Measurements from ENCODE around the gene RDH11.

The RDH11 gene

DNA sequence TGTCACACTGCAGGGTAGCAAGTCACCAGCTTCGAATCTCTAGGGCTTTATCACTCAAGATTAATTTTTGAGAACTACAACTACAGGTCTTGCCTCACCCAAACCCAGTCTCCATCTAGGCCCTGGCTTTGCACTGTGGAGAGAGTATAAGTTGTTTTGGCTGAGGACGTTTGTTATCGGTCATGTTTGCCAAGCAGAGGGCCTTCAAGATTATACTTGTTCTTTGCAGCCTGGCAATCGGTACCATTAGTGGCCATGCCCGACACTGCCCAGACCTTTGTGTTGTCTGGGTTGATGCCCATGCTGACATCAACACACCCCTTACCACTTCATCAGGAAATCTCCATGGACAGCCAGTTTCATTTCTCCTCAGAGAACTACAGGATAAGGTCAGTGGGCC is 50.1 kb downstream of the RDH11 start:
- Histone ChIP-seq H3K27ac (ENCODE audit: extremely low read depth, low read depth, low read length) (no peak overlapping the region), H3K4me3 (ENCODE audit: low read depth, low read length) (no peak overlapping the region), H3K36me3 (ENCODE audit: control insufficient read depth in 2 of 2, insufficient read depth in 1 of 2, low read length in 2 of 2) (peaks cover 16 to 57% of the 10 kb centered on the region in 2 experiments; a peak in 2 of 3 replicates), H3K9me3 (ENCODE audit: control insufficient read depth, insufficient read depth, low read depth, low read length) (no peaks in the 10 kb centered on the region), H3K4me1 (ENCODE audit: control insufficient read depth, insufficient read depth, low read length) (peaks cover 2% of the 10 kb centered on the region; the same call in 1 of the 2 replicates)
- ChIA-PET POLR2A (interaction anchor here (0.7 kb wide), 1 partner anchor 74 kb away, joined by 3 read pairs; no protein-coding TSS in a partner anchor), CTCF (interaction anchor here (0.6 to 0.7 kb wide), 2 partner anchors 23 to 66 kb away, joined by 3 to 4 read pairs; no protein-coding TSS in a partner anchor)
- no peak for TF ChIP-seq ZNF768 (tag by site-specific recombination; IDR thresholded peaks at IDR 0.05)
- no peak for TF ChIP-seq ZNF23 (tag by site-specific recombination; IDR thresholded peaks at IDR 0.05; ENCODE audit: borderline replicate concordance)
- no peak for TF ChIP-seq ZNF202 (tag by site-specific recombination; IDR thresholded peaks at IDR 0.05; ENCODE audit: borderline replicate concordance)
- TF ChIP-seq ZSCAN30 (tag by site-specific recombination; IDR thresholded peaks at IDR 0.05) = no peak
- TF ChIP-seq, protein P1, sequence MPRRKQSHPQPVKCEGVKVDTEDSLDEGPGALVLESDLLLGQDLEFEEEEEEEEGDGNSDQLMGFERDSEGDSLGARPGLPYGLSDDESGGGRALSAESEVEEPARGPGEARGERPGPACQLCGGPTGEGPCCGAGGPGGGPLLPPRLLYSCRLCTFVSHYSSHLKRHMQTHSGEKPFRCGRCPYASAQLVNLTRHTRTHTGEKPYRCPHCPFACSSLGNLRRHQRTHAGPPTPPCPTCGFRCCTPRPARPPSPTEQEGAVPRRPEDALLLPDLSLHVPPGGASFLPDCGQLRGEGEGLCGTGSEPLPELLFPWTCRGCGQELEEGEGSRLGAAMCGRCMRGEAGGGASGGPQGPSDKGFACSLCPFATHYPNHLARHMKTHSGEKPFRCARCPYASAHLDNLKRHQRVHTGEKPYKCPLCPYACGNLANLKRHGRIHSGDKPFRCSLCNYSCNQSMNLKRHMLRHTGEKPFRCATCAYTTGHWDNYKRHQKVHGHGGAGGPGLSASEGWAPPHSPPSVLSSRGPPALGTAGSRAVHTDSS (tag by site-specific recombination; IDR thresholded peaks at IDR 0.05) = no peak
- TF ChIP-seq REPIN1 (tag by site-specific recombination; IDR thresholded peaks at IDR 0.05; ENCODE audit: low read depth) = no peak
- TF ChIP-seq OSR2 (tag by site-specific recombination; IDR thresholded peaks at IDR 0.05) = no peak
- no peak for TF ChIP-seq ZNF138 (tag by site-specific recombination; IDR thresholded peaks at IDR 0.05; ENCODE audit: borderline replicate concordance)
- TF ChIP-seq, protein P2, sequence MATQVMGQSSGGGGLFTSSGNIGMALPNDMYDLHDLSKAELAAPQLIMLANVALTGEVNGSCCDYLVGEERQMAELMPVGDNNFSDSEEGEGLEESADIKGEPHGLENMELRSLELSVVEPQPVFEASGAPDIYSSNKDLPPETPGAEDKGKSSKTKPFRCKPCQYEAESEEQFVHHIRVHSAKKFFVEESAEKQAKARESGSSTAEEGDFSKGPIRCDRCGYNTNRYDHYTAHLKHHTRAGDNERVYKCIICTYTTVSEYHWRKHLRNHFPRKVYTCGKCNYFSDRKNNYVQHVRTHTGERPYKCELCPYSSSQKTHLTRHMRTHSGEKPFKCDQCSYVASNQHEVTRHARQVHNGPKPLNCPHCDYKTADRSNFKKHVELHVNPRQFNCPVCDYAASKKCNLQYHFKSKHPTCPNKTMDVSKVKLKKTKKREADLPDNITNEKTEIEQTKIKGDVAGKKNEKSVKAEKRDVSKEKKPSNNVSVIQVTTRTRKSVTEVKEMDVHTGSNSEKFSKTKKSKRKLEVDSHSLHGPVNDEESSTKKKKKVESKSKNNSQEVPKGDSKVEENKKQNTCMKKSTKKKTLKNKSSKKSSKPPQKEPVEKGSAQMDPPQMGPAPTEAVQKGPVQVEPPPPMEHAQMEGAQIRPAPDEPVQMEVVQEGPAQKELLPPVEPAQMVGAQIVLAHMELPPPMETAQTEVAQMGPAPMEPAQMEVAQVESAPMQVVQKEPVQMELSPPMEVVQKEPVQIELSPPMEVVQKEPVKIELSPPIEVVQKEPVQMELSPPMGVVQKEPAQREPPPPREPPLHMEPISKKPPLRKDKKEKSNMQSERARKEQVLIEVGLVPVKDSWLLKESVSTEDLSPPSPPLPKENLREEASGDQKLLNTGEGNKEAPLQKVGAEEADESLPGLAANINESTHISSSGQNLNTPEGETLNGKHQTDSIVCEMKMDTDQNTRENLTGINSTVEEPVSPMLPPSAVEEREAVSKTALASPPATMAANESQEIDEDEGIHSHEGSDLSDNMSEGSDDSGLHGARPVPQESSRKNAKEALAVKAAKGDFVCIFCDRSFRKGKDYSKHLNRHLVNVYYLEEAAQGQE (tag by site-specific recombination; IDR thresholded peaks at IDR 0.05) = no peak
- TF ChIP-seq HOXC10 (CRISPR knock-in tag; IDR thresholded peaks at IDR 0.05) = no peak
- no peak for TF ChIP-seq ZNF521 (tag by site-specific recombination; IDR thresholded peaks at IDR 0.05)

DNA sequence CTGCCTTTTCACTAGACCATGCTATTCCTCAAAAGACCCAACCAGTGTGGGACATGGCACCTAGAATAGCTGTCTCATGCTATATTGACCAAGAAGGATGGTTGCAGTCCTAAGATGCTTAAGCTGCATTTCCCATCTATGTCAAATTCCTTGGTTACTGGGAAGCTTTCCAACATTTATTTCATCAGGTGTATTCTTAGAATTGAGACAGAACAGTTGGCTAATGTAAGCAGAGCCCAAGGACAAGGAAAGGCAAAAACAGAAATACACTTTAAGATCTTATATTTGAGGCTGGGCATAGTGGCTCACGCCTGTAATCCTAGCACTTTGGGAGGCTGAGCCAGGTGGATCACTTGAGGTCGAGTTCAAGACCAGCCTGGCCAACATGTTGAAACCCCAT is 51.1 kb downstream of the RDH11 start:
- CTCF ChIA-PET = interaction anchor here (0.6 to 1.4 kb wide), 5 partner anchors 60 to 247 kb away, joined by 3 to 6 read pairs (median 3); no protein-coding TSS in a partner anchor
- H3K27ac ChIP-seq (ENCODE audit: extremely low read depth, low read depth, low read length) = no peak overlapping the region
- H3K4me1 ChIP-seq (ENCODE audit: control insufficient read depth, insufficient read depth, low read length) = peaks cover 2% of the 10 kb centered on the region; the same call in 1 of the 2 replicates
- no peak for TF ChIP-seq ZBTB1 (tag by site-specific recombination; IDR thresholded peaks at IDR 0.05)
- no peak for TF ChIP-seq KLF10 (tag by site-specific recombination; IDR thresholded peaks at IDR 0.05)
- no peak for TF ChIP-seq ZNF23 (tag by site-specific recombination; IDR thresholded peaks at IDR 0.05; ENCODE audit: borderline replicate concordance)
- TF ChIP-seq ZNF558 (tag by site-specific recombination; IDR thresholded peaks at IDR 0.05) = no peak
- H3K4me3 ChIP-seq (ENCODE audit: low read depth, low read length) = no peak overlapping the region
- POLR2A ChIA-PET = interaction anchor here (0.8 kb wide), 1 partner anchor 24 kb away, joined by 3 read pairs; the partner anchor contains the start of gene ARG2
- H3K9me3 ChIP-seq (ENCODE audit: control insufficient read depth, insufficient read depth, low read depth, low read length) = no peaks in the 10 kb centered on the region
- H3K36me3 ChIP-seq (ENCODE audit: control insufficient read depth in 2 of 2, insufficient read depth in 1 of 2, low read length in 2 of 2) = peaks cover 11 to 47% of the 10 kb centered on the region in 2 experiments; a peak in 2 of 3 replicates

DNA sequence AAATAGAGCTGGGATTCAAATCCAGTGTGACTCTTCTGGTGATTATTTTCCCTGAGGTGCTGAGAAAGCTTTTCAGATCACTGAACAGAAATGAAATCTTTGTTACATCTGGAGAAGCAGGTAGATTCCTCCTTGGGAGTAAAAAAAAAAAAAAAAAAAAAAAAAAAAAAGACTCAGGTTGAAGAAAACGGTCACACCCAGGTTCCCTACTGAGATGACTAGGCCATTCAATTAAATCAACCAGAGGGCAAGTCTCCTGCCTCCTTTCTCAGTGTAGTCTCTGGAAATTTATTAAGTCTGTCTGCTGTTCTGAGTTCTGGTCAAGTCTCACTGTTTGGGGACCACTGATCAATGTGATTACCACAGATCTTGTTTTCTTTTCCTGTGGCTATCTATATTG is 51.9 kb downstream of the RDH11 start:
- ChIA-PET CTCF (interaction anchor here (0.6 to 1.4 kb wide), 3 partner anchors 15 to 60 kb away, joined by 3 to 6 read pairs (median 3); no protein-coding TSS in a partner anchor), POLR2A (interaction anchor here (0.8 kb wide), 1 partner anchor 23 kb away, joined by 3 read pairs; the partner anchor contains the start of gene ARG2)
- no peak overlapping the region for H3K27ac ChIP-seq (ENCODE audit: extremely low read depth, low read depth, low read length)
- H3K36me3 ChIP-seq (ENCODE audit: control insufficient read depth in 2 of 2, insufficient read depth in 1 of 2, low read length in 2 of 2) = peaks cover 6 to 40% of the 10 kb centered on the region in 2 experiments; a peak in 2 of 3 replicates
- peaks cover 2% of the 10 kb centered on the region; the same call in 1 of the 2 replicates for H3K4me1 ChIP-seq (ENCODE audit: control insufficient read depth, insufficient read depth, low read length)
- H3K9me3 ChIP-seq (ENCODE audit: control insufficient read depth, insufficient read depth, low read depth, low read length) = no peaks in the 10 kb centered on the region
- H3K4me3 ChIP-seq (ENCODE audit: low read depth, low read length) = no peak overlapping the region
- no peak for TF ChIP-seq ZNF292 (tag by site-specific recombination; IDR thresholded peaks at IDR 0.05; ENCODE audit: borderline replicate concordance, low read depth)
- TF ChIP-seq, protein P3, sequence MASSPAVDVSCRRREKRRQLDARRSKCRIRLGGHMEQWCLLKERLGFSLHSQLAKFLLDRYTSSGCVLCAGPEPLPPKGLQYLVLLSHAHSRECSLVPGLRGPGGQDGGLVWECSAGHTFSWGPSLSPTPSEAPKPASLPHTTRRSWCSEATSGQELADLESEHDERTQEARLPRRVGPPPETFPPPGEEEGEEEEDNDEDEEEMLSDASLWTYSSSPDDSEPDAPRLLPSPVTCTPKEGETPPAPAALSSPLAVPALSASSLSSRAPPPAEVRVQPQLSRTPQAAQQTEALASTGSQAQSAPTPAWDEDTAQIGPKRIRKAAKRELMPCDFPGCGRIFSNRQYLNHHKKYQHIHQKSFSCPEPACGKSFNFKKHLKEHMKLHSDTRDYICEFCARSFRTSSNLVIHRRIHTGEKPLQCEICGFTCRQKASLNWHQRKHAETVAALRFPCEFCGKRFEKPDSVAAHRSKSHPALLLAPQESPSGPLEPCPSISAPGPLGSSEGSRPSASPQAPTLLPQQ (tag by site-specific recombination; IDR thresholded peaks at IDR 0.05) = no peak

All from HEK293 (cell line).